Measurements from ENCODE around the gene BLCAP.

GRCh38 chr20:37535443-37536132 is 7.9 kb upstream of the BLCAP start:
- TF ChIP-seq POLR2AphosphoS5 (IDR thresholded peaks at IDR 0.05; ENCODE audit: low read depth) (no peak), CTCF (conservative IDR thresholded peaks at IDR 0.05; ENCODE audit: low read depth in 2 of 2) (no peak), EZH2 (IDR thresholded peaks at IDR 0.05; ENCODE audit: low read depth, unreplicated experiment) (no peak), ZNF331 (CRISPR knock-in tag; IDR thresholded peaks at IDR 0.05; ENCODE audit: low read depth) (no peak), EZH2phosphoT487 (IDR thresholded peaks at IDR 0.05; ENCODE audit: unreplicated experiment) (no peak), REST (IDR thresholded peaks at IDR 0.05; ENCODE audit: unreplicated experiment) (no peak), NANOG (IDR thresholded peaks at IDR 0.05; ENCODE audit: borderline replicate concordance) (no peak), JUNB (IDR thresholded peaks at IDR 0.05; ENCODE audit: unreplicated experiment) (no peak), CREB1 (CRISPR knock-in tag; IDR thresholded peaks at IDR 0.05; ENCODE audit: low read depth) (no peak), STAT1 (IDR thresholded peaks at IDR 0.05; ENCODE audit: unreplicated experiment) (no peak)

Measured in GM23338 (cell line).